Transverse colon (tissue), 4 donors: ENCODE measurements around the gene PDK2. TPM values are rescaled to one million over a fixed set of nuclear protein-coding genes. Genes with fewer than 3 reads are reported as not detected.

Experiments
- DNase-seq: peaks from one replicate; pipeline ENCODE4 v3.0.0-alpha.2; 2019
- H3K27ac ChIP-seq, 4 donors: fragments of 200-600 bp; sonication (generic); 2 replicates each; pipeline ENCODE4 v1.5.1; 2016 to 2018; ENCODE audit warnings: inconsistent platforms in 4 of 4
- H3K27me3 ChIP-seq: fragments of 200-600 bp; sonication (generic); 2 replicates; pipeline ENCODE4 v1.5.1; 2017; ENCODE audit warnings: inconsistent platforms
- H3K36me3 ChIP-seq, 4 donors: fragments of 200-600 bp; sonication (generic); 2 replicates each; pipeline ENCODE4 v1.5.1; 2017 to 2019; ENCODE audit warnings: inconsistent platforms in 4 of 4
- H3K4me1 ChIP-seq, 4 donors: fragments of 200-600 bp; sonication (generic); 2 replicates each; pipeline ENCODE4 v1.5.1; 2017 to 2020; ENCODE audit warnings: inconsistent platforms in 4 of 4
- H3K4me3 ChIP-seq, 4 donors: fragments of 200-600 bp; sonication (generic); 1 replicate in 1 of 4; 2 replicates in 3 of 4; pipeline versions ENCODE4 v1.5.1 to v1.6.1; 2017 to 2019; ENCODE audit warnings: inconsistent platforms in 4 of 4
- H3K9me3 ChIP-seq, 2 donors: fragments of 200-600 bp; sonication (generic); 2 replicates each; pipeline ENCODE4 v1.5.1; 2017 to 2019; ENCODE audit warnings: inconsistent platforms in 2 of 2
- EP300 ChIP-seq: sonication (generic); formaldehyde crosslinking; IDR thresholded peaks from one replicate; pipeline ENCODE4 v1.6.1; 2017; ENCODE audit warnings: antibody characterized with exemption, low read depth
- POLR2A ChIP-seq: fragments of 450-650 bp; IDR thresholded peaks from one replicate; pipeline ENCODE4 v1.6.1; 2016; ENCODE audit warnings: antibody characterized with exemption, mild to moderate bottlenecking, moderate library complexity
- POLR2AphosphoS5 ChIP-seq, 3 donors: sonication (generic); formaldehyde crosslinking; IDR thresholded peaks; one replicate each; pipeline ENCODE4 v1.6.1; 2016; ENCODE audit warnings: antibody characterized with exemption in 3 of 3
- WGBS, 2 donors: methylation state at CpG; one replicate each; pipeline ENCODE4 v1.1.5; 2018; ENCODE audit warnings: low coverage in 1 of 2; 5-methylcytosine and 5-hydroxymethylcytosine counted together
- in situ Hi-C, 4 donors: fragments of 200-750 bp; cut with MboI; loops; one replicate each; pipeline versions ENCODE4 v1.15.0 to v1.15.1; 2017; ENCODE audit warnings: low sequenced_read_pairs in 3 of 4, low pct_ligation_motif_present in 1 of 4, low pct_unique_long_range_greater_than_20kb in 1 of 4
- intact Hi-C: fragments of 100-400 bp; cut with DNase I; formaldehyde crosslinking; loops from one replicate; pipeline ENCODE4 v1.15.1; 2023; ENCODE audit warnings: low total_unique reads
- total RNA-seq, 4 donors: library from RNA; depleted of rRNA; stranded (reverse); fragments of >200 nt; gene quantifications; one replicate each; pipeline ENCODE4 v1.1.0, GENCODE V29; 2016
- TF ChIP-seq, protein P1 (sequence below), 5 experiments: fragments of 200-600 bp in 3 of 5; fragments of 450-650 bp in 2 of 5; sonication (generic) in 3 of 5; IDR thresholded peaks; 1 replicate in 2 of 5; 2 replicates in 3 of 5; pipeline ENCODE4 v1.5.1; 2016 to 2017; ENCODE audit warnings: antibody characterized with exemption in 5 of 5, inconsistent platforms in 3 of 5, mild to moderate bottlenecking in 2 of 5, moderate library complexity in 1 of 5

PDK2 gene
- total RNA-seq, 4 donors from 2014 or later: 84.6 to 292 (median 136) TPM

DNA sequence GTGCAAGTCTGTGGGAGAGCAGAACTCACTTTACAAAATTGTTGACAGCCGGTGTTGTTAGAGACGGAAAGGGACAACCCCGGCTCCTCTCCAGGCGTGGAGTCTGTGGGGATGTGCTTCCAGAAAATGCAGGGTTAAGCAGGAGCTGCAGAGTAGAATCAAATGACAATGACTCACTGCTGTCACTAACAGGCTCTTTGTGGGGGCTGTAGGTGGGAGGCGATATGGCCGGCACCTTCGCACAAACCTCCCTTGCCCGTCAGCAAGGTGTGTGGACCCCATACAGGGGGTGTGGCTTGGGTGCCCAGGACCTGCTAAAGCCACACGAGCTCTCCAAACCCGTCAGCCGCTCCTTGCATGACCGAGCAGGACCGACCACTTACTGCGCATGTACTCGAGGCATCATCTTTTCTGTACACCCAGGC is 5.8 kb downstream of the PDK2 start:
- WGBS, 2 donors: 50% methylated on average over 15 of the region's 15 CpGs; no CpG with 5 or more reads in 1 of the 2 donors
- intact Hi-C loops: no loop called here
- in situ Hi-C loops: no loop called here
- H3K9me3 ChIP-seq: no peaks in the 10 kb centered on the region
- peaks cover 0 to 3% (median 0%) of the 10 kb centered on the region in 4 donors for H3K36me3 ChIP-seq
- no peaks in the 10 kb centered on the region for H3K27me3 ChIP-seq
- H3K4me1 ChIP-seq: peaks cover 48 to 73% (median 65%) of the 10 kb centered on the region in 4 donors
- no peak for DNase-seq
- H3K4me3 ChIP-seq: peak overlapping the region in 1 of 4 donors; percentile 1
- no peak for TF ChIP-seq POLR2AphosphoS5 (IDR thresholded peaks at IDR 0.05)
- no peak for TF ChIP-seq EP300
- TF ChIP-seq, protein P1, sequence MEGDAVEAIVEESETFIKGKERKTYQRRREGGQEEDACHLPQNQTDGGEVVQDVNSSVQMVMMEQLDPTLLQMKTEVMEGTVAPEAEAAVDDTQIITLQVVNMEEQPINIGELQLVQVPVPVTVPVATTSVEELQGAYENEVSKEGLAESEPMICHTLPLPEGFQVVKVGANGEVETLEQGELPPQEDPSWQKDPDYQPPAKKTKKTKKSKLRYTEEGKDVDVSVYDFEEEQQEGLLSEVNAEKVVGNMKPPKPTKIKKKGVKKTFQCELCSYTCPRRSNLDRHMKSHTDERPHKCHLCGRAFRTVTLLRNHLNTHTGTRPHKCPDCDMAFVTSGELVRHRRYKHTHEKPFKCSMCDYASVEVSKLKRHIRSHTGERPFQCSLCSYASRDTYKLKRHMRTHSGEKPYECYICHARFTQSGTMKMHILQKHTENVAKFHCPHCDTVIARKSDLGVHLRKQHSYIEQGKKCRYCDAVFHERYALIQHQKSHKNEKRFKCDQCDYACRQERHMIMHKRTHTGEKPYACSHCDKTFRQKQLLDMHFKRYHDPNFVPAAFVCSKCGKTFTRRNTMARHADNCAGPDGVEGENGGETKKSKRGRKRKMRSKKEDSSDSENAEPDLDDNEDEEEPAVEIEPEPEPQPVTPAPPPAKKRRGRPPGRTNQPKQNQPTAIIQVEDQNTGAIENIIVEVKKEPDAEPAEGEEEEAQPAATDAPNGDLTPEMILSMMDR (IDR thresholded peaks at IDR 0.05): no peak
- no peak for TF ChIP-seq POLR2A
- peak overlapping the region; percentile 89 to 95 (median 92) for H3K27ac ChIP-seq

DNA sequence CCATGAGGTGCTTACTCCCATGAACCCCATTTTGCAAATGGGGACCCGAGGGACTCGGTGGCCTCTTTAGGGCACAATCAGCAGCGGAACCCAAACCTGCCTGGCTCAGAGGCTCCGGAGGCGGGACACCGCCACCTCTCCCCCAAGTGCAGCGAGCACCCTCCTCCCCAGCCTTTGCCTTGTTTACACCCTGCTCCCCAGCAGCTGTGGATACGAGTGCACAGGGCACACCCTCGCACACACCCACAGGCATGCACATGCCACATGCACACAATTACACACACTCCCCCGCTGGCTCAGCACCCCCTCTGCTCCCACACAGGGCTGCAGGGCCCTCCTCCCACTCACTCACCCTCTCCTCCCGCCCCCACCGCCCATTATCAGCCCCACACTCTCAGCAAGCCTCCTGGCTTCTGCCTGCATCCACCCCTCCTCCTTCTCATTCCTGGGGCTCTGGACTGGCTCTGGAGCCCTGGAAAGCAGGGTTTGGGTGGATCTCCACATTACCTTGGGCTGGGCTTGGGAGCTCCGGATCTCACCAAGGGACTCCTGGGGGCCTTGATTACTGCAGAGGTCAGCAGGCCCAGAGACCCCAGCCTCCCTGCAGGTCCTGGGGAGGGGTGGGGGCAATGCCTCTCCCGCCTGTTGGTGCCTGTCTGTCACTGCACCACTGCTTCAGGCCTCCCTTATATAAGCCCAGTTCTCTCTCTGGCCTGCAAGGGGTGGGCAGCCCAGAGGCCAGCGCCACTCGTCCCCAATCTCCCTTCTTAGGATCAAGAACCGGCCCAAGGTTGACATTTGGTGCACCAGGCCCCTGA is 6.4 kb downstream of the PDK2 start:
- intact Hi-C loops (no loop called here), in situ Hi-C loops (no loop called here)
- DNase-seq: peak; percentile 87
- Histone ChIP-seq H3K4me1 (peaks cover 46 to 67% (median 59%) of the 10 kb centered on the region in 4 donors), H3K27me3 (no peaks in the 10 kb centered on the region), H3K4me3 (peak overlapping the region in 2 of 4 donors; percentile 17 to 26), H3K27ac (peak overlapping the region; percentile 89 to 95 (median 92)), H3K9me3 (no peaks in the 10 kb centered on the region), H3K36me3 (peaks cover 0 to 8% (median 0%) of the 10 kb centered on the region in 4 donors)
- TF ChIP-seq POLR2AphosphoS5 (IDR thresholded peaks at IDR 0.05): peak; percentile 38 to 82 (median 62)
- TF ChIP-seq, protein P1 (IDR thresholded peaks at IDR 0.05): peak in 1 of 5 experiments; percentile 28
- TF ChIP-seq EP300: no peak
- peak; percentile 15 for TF ChIP-seq POLR2A
- WGBS, 2 donors: 37 to 63% methylated on average over 2 to 17 of the region's 17 CpGs

DNA sequence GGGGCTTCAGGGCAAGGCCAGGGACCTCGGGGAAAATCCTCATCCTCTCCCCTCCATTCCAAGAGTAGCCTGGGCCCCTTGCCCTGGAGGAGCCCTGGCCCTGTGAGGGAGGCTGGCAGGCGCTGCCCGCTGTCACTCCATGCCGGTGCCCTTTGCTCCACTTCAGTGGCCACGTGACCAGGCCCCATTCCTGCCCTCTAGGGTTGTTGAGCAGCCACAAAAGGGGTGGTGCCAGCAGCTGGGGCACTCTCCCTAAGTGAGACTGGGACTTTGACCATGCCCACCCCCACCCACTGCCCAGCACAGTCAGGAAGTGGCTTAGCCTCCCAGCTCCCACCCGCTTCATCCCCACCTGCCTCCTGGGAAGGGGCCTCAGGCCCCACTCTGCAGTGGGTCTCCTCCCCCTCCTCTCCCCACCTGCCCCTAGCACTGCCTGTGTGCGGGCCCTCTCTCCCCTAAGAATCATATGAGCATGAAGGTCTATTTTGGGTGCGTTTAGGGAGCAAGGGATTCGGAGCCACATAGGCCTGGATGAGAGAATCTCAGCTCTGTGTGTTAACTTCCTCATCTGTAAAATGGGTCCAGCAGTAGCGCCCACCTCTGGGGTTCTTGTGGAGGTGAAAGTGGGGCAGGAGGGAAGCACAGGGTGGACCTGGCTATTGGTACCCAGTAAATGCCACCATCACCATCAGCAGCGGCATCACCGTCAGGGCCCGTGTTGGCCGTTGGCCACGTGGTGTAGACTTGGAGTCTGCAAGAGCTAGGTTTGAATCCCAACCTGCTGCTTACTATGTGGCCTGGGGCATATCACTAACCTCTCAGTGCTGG is 7.2 kb downstream of the PDK2 start:
- no peaks in the 10 kb centered on the region for H3K27me3 ChIP-seq
- no peaks in the 10 kb centered on the region for H3K9me3 ChIP-seq
- peak overlapping the region; percentile 89 to 95 (median 92) for H3K27ac ChIP-seq
- H3K4me1 ChIP-seq: peaks cover 38 to 59% (median 52%) of the 10 kb centered on the region in 4 donors
- WGBS, 2 donors: 61% methylated on average over 15 of the region's 15 CpGs; no CpG with 5 or more reads in 1 of the 2 donors
- H3K36me3 ChIP-seq: peaks cover 0 to 13% (median 0%) of the 10 kb centered on the region in 4 donors
- intact Hi-C loops (no loop called here), in situ Hi-C loops (no loop called here)
- peak; percentile 93 for DNase-seq
- TF ChIP-seq, protein P1 (IDR thresholded peaks at IDR 0.05): no peak
- TF ChIP-seq POLR2AphosphoS5 (IDR thresholded peaks at IDR 0.05): peak in 2 of 3 donors; percentile 45 to 55
- peak; percentile 17 for TF ChIP-seq EP300
- peak; percentile 23 for TF ChIP-seq POLR2A
- peak overlapping the region in 2 of 4 donors; percentile 17 to 26 for H3K4me3 ChIP-seq

DNA sequence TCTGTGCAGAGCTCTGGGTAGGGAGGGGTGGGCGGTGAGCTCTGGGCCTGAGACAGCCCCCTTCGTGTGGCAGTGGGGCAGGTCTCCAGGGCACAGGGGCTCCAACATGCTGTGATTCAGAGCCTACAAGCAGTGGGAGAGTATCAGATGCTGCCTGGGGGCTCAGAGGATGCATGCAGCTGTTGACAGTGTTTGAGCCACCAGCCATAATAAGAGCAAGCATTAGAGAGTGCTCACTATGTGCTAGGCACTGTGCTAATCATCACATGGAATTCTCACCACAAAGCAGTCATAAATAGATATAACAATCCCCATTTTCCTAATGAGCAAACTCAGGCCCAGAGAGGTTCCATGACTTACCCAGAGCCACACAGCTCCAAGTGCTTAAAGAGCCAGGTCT is 8.1 kb downstream of the PDK2 start:
- DNase-seq: no peak
- Histone ChIP-seq H3K27me3 (no peaks in the 10 kb centered on the region), H3K36me3 (peaks cover 0 to 19% (median 2%) of the 10 kb centered on the region in 4 donors), H3K27ac (peak overlapping the region; percentile 89 to 95 (median 92)), H3K4me3 (no peak overlapping the region), H3K9me3 (no peaks in the 10 kb centered on the region), H3K4me1 (peaks cover 30 to 51% (median 48%) of the 10 kb centered on the region in 4 donors)
- TF ChIP-seq, protein P1 (IDR thresholded peaks at IDR 0.05): no peak
- TF ChIP-seq POLR2AphosphoS5 (IDR thresholded peaks at IDR 0.05) (no peak), EP300 (no peak), POLR2A (no peak)
- intact Hi-C loops: no loop called here
- 69% methylated on average over 2 of the region's 2 CpGs; no CpG with 5 or more reads in 1 of the 2 donors for WGBS, 2 donors
- in situ Hi-C loops: no loop called here
